ENCODE results near the gene CHFR. TPM values are rescaled to one million over a fixed set of nuclear protein-coding genes. Genes with fewer than 3 reads are reported as not detected.

The CHFR gene
- polyA plus RNA-seq, 1 donor from 2014 or later: 89.3 TPM

GRCh38 chr12:132936163-132936562, 48.8 kb upstream of the CHFR start:
- no peak for TF ChIP-seq POLR2AphosphoS5 (IDR thresholded peaks at IDR 0.05)
- TF ChIP-seq MXI1 (conservative IDR thresholded peaks at IDR 0.05; ENCODE audit: poor library complexity, severe bottlenecking): no peak
- TF ChIP-seq TAF1 (IDR thresholded peaks at IDR 0.05; ENCODE audit: low read depth): no peak
- TF ChIP-seq CTCF (IDR thresholded peaks at IDR 0.05; ENCODE audit: poor library complexity, severe bottlenecking): no peak
- TF ChIP-seq RAD21 (conservative IDR thresholded peaks at IDR 0.05): no peak
- Histone ChIP-seq H3K9ac (ENCODE audit: low read length) (no peak overlapping the region), H3K9me3 (ENCODE audit: low read length) (peaks cover 29% of the 10 kb centered on the region), H4K20me1 (ENCODE audit: insufficient read depth) (no peaks in the 10 kb centered on the region), H3K4me2 (ENCODE audit: low read length) (no peak overlapping the region), H3K27ac (ENCODE audit: low read length) (no peak overlapping the region), H2AFZ (ENCODE audit: low read depth, low read length) (no peak overlapping the region), H3K79me2 (replicated peaks; ENCODE audit: insufficient read depth, low read length) (no peaks in the 10 kb centered on the region), H3F3A (ENCODE audit: insufficient read depth, low read length, poor library complexity, severe bottlenecking) (no peaks in the 10 kb centered on the region), H3K4me3 (ENCODE audit: low read length) (no peak overlapping the region), H3K36me3 (ENCODE audit: insufficient read depth, low read length) (peaks cover 25% of the 10 kb centered on the region), H3K27me3 (ENCODE audit: insufficient read depth, low read depth, low read length) (no peaks in the 10 kb centered on the region), H3K9me2 (ENCODE audit: insufficient read depth, low read length) (no peaks in the 10 kb centered on the region)

- H3K9ac ChIP-seq (ENCODE audit: low read length): no peak overlapping the region
- no peaks in the 10 kb centered on the region for H3K79me2 ChIP-seq (replicated peaks; ENCODE audit: insufficient read depth, low read length)
- TF ChIP-seq RAD21 (conservative IDR thresholded peaks at IDR 0.05) (no peak), SMC3 (conservative IDR thresholded peaks at IDR 0.05; ENCODE audit: poor library complexity) (no peak), EP300 (conservative IDR thresholded peaks at IDR 0.05; ENCODE audit: poor library complexity, severe bottlenecking) (no peak), CTCF (IDR thresholded peaks at IDR 0.05; ENCODE audit: poor library complexity, severe bottlenecking) (no peak), MXI1 (conservative IDR thresholded peaks at IDR 0.05; ENCODE audit: poor library complexity, severe bottlenecking) (no peak)
- H3K27ac ChIP-seq (ENCODE audit: low read length): no peak overlapping the region
- H3K4me3 ChIP-seq (ENCODE audit: low read length): no peak overlapping the region
- no peak overlapping the region for H3K4me2 ChIP-seq (ENCODE audit: low read length)
- no peak overlapping the region for H2AFZ ChIP-seq (ENCODE audit: low read depth, low read length)
- H3K27me3 ChIP-seq (ENCODE audit: insufficient read depth, low read depth, low read length): no peaks in the 10 kb centered on the region
- H3F3A ChIP-seq (ENCODE audit: insufficient read depth, low read length, poor library complexity, severe bottlenecking): no peaks in the 10 kb centered on the region
- H3K9me2 ChIP-seq (ENCODE audit: insufficient read depth, low read length): no peaks in the 10 kb centered on the region
- H3K36me3 ChIP-seq (ENCODE audit: insufficient read depth, low read length): peaks cover 51% of the 10 kb centered on the region
- H4K20me1 ChIP-seq (ENCODE audit: insufficient read depth): no peaks in the 10 kb centered on the region
- H3K9me3 ChIP-seq (ENCODE audit: low read length): peaks cover 82% of the 10 kb centered on the region
These were observed 39.0 kb upstream of the CHFR start for GRCh38 chr12:132926415-132926833.

- Histone ChIP-seq H3F3A (ENCODE audit: insufficient read depth, low read length, poor library complexity, severe bottlenecking) (no peaks in the 10 kb centered on the region), H3K79me2 (replicated peaks; ENCODE audit: insufficient read depth, low read length) (no peaks in the 10 kb centered on the region), H3K27ac (ENCODE audit: low read length) (no peak overlapping the region), H2AFZ (ENCODE audit: low read depth, low read length) (no peak overlapping the region), H3K36me3 (ENCODE audit: insufficient read depth, low read length) (peaks cover 48% of the 10 kb centered on the region), H4K20me1 (ENCODE audit: insufficient read depth) (no peaks in the 10 kb centered on the region), H3K27me3 (ENCODE audit: insufficient read depth, low read depth, low read length) (no peaks in the 10 kb centered on the region), H3K9me2 (ENCODE audit: insufficient read depth, low read length) (no peaks in the 10 kb centered on the region), H3K9me3 (ENCODE audit: low read length) (peaks cover 84% of the 10 kb centered on the region), H3K4me2 (ENCODE audit: low read length) (no peak overlapping the region), H3K9ac (ENCODE audit: low read length) (no peak overlapping the region), H3K4me3 (ENCODE audit: low read length) (no peak overlapping the region)
- TF ChIP-seq EP300 (conservative IDR thresholded peaks at IDR 0.05; ENCODE audit: poor library complexity, severe bottlenecking): no peak
- TF ChIP-seq RAD21 (conservative IDR thresholded peaks at IDR 0.05): no peak
- no peak for TF ChIP-seq REST (IDR thresholded peaks at IDR 0.05; ENCODE audit: borderline replicate concordance)
- TF ChIP-seq MXI1 (conservative IDR thresholded peaks at IDR 0.05; ENCODE audit: poor library complexity, severe bottlenecking): no peak
- TF ChIP-seq EZH2 (IDR thresholded peaks at IDR 0.05; ENCODE audit: borderline replicate concordance, insufficient read depth, low read length, poor library complexity, severe bottlenecking): no peak
- TF ChIP-seq TAF1 (IDR thresholded peaks at IDR 0.05; ENCODE audit: low read depth): no peak
- TF ChIP-seq CTCF (IDR thresholded peaks at IDR 0.05; ENCODE audit: poor library complexity, severe bottlenecking): no peak
- TF ChIP-seq POLR2AphosphoS5 (IDR thresholded peaks at IDR 0.05): no peak
- TF ChIP-seq SMC3 (conservative IDR thresholded peaks at IDR 0.05; ENCODE audit: poor library complexity): no peak
These were observed 38.4 kb upstream of the CHFR start for GRCh38 chr12:132925597-132926414.

Data from neural cell (in vitro differentiated cells).